ENCODE measurements around the gene BCAS1. TPM values are rescaled to one million over a fixed set of nuclear protein-coding genes. Genes with fewer than 3 reads are reported as not detected.
A peak's percentile ranks its signal among the peaks of the same experiment; 100 is the strongest.

The BCAS1 gene
- total and polyA plus RNA-seq, 2 donors (not counting 1 experiment from before 2014, with no cell fraction given) = 0.97 to 1.1 TPM

GRCh38 chr20:53905820-53906191, 164.6 kb downstream of the BCAS1 start:
- Mint-ChIP-seq H3K9me3 (ENCODE audit: insufficient read depth) (no peaks in the 10 kb centered on the region), H3K4me3 (no peak overlapping the region), H3K27me3 (no peaks in the 10 kb centered on the region), H3K4me1 (peaks cover 45% of the 10 kb centered on the region), H3K27ac (peak overlapping the region; percentile 16)
- Histone ChIP-seq H3K9ac (ENCODE audit: low read length) (no peak overlapping the region), H3K36me3 (replicated peaks in 1 of 2; ENCODE audit: control extremely low read depth in 1 of 2, control insufficient read depth in 1 of 2, extremely low read depth in 1 of 2, insufficient read depth in 2 of 2, low read length in 1 of 2) (no peaks in the 10 kb centered on the region), H3K9me3 (ENCODE audit: control extremely low read depth in 1 of 3, control insufficient read depth in 2 of 3, insufficient read depth in 1 of 3, low read length in 2 of 3) (peaks cover 0 to 4% (median 0%) of the 10 kb centered on the region in 3 donors), H4K20me1 (ENCODE audit: control insufficient read depth, insufficient read depth, low read length, poor library complexity, severe bottlenecking) (no peaks in the 10 kb centered on the region), H2AFZ (ENCODE audit: insufficient read depth, low read depth, low read length, poor library complexity, severe bottlenecking) (peak overlapping the region; percentile 14), H3K27ac (ENCODE audit: low read length in 2 of 2) (no peak overlapping the region), H3K4me1 (ENCODE audit: control insufficient read depth in 2 of 2, insufficient read depth in 2 of 2, low read length in 2 of 2) (peaks cover 0 to 43% of the 10 kb centered on the region in 2 donors), H3K27me3 (replicated peaks in 1 of 4; ENCODE audit: control extremely low read depth in 1 of 4, control insufficient read depth in 3 of 4, insufficient read depth in 4 of 4, low read length in 3 of 4) (no peaks in the 10 kb centered on the region), H3K4me2 (replicated peaks; ENCODE audit: low read depth, low read length, poor library complexity, severe bottlenecking) (no peak overlapping the region), H3K4me3 (ENCODE audit: control extremely low read depth in 1 of 5, extremely low read depth in 1 of 5, insufficient read depth in 1 of 5, low read depth in 2 of 5, low read length in 4 of 5) (no peak overlapping the region), H3K79me2 (ENCODE audit: control insufficient read depth, insufficient read depth, low read length) (peaks cover 3% of the 10 kb centered on the region)
- ChIA-PET POLR2A (no interaction called here), CTCF (interaction anchor here (0.5 to 3.3 kb wide), 8 partner anchors 8 to 328 kb away, joined by 3 to 14 read pairs (median 4); no protein-coding TSS in a partner anchor)
- no peak for ATAC-seq (ENCODE audit: low read depth)
- WGBS (ENCODE audit: insufficient coverage) = 98% methylated on average over 4 of the region's 5 CpGs
- DNase-seq = no peak
- intact Hi-C loops (cut with micrococcal nuclease) = no loop called here
- TF ChIP-seq CTCF (IDR thresholded peaks at IDR 0.05) (no peak), EZH2 (IDR thresholded peaks at IDR 0.05; ENCODE audit: borderline replicate concordance, insufficient read depth, low read depth, low read length, poor library complexity, severe bottlenecking) (no peak)

- Histone ChIP-seq H3K9me3 (ENCODE audit: control extremely low read depth in 1 of 3, control insufficient read depth in 2 of 3, insufficient read depth in 1 of 3, low read length in 2 of 3) (peaks cover 0 to 3% (median 0%) of the 10 kb centered on the region in 3 donors), H3K9ac (ENCODE audit: low read length) (no peak overlapping the region), H3K4me2 (replicated peaks; ENCODE audit: low read depth, low read length, poor library complexity, severe bottlenecking) (no peak overlapping the region), H3K4me3 (ENCODE audit: control extremely low read depth in 1 of 5, extremely low read depth in 1 of 5, insufficient read depth in 1 of 5, low read depth in 2 of 5, low read length in 4 of 5) (no peak overlapping the region), H3K36me3 (replicated peaks in 1 of 2; ENCODE audit: control extremely low read depth in 1 of 2, control insufficient read depth in 1 of 2, extremely low read depth in 1 of 2, insufficient read depth in 2 of 2, low read length in 1 of 2) (no peaks in the 10 kb centered on the region), H3K27ac (ENCODE audit: low read length in 2 of 2) (no peak overlapping the region), H4K20me1 (ENCODE audit: control insufficient read depth, insufficient read depth, low read length, poor library complexity, severe bottlenecking) (no peaks in the 10 kb centered on the region), H3K79me2 (ENCODE audit: control insufficient read depth, insufficient read depth, low read length) (no peaks in the 10 kb centered on the region), H3K4me1 (ENCODE audit: control insufficient read depth in 2 of 2, insufficient read depth in 2 of 2, low read length in 2 of 2) (peaks cover 0 to 43% of the 10 kb centered on the region in 2 donors), H2AFZ (ENCODE audit: insufficient read depth, low read depth, low read length, poor library complexity, severe bottlenecking) (peak overlapping the region; percentile 17), H3K27me3 (replicated peaks in 1 of 4; ENCODE audit: control extremely low read depth in 1 of 4, control insufficient read depth in 3 of 4, insufficient read depth in 4 of 4, low read length in 3 of 4) (no peaks in the 10 kb centered on the region)
- 76% methylated on average over 9 of the region's 13 CpGs for WGBS (ENCODE audit: insufficient coverage)
- Mint-ChIP-seq H3K4me3 (peak overlapping the region; percentile 46), H3K9me3 (ENCODE audit: insufficient read depth) (no peaks in the 10 kb centered on the region), H3K27me3 (no peaks in the 10 kb centered on the region), H3K4me1 (peaks cover 49% of the 10 kb centered on the region), H3K27ac (peak overlapping the region; percentile 82)
- ChIA-PET POLR2A (no interaction called here), CTCF (interaction anchor here (0.9 to 2.4 kb wide), 3 partner anchors 9 to 35 kb away, joined by 3 to 7 read pairs (median 3); no protein-coding TSS in a partner anchor)
- intact Hi-C loops (cut with micrococcal nuclease) = no loop called here
- ATAC-seq (ENCODE audit: low read depth) = peak; percentile 48
- TF ChIP-seq CTCF (IDR thresholded peaks at IDR 0.05) (no peak), EZH2 (IDR thresholded peaks at IDR 0.05; ENCODE audit: borderline replicate concordance, insufficient read depth, low read depth, low read length, poor library complexity, severe bottlenecking) (no peak)
- peak; percentile 36 for DNase-seq
Measured at GRCh38 chr20:53905019-53905819, 165.2 kb downstream of the BCAS1 start.

Measured in B cell (primary cell).